ENCODE measurements around the gene MINK1. TPM values are rescaled to one million over a fixed set of nuclear protein-coding genes. Genes with fewer than 3 reads are reported as not detected.
A peak's percentile ranks its signal among the peaks of the same experiment; 100 is the strongest.

Gene MINK1
- total and polyA plus RNA-seq, 2 donors (not counting 1 experiment from before 2014, with no cell fraction given) = 109 to 160 TPM

- Histone ChIP-seq H3K9me3 (ENCODE audit: control extremely low read depth in 1 of 3, control insufficient read depth in 2 of 3, insufficient read depth in 1 of 3, low read length in 2 of 3) (no peaks in the 10 kb centered on the region), H3K4me2 (replicated peaks; ENCODE audit: low read depth, low read length, poor library complexity, severe bottlenecking) (peak overlapping the region; percentile 42), H3K79me2 (ENCODE audit: control insufficient read depth, insufficient read depth, low read length) (no peaks in the 10 kb centered on the region), H2AFZ (ENCODE audit: insufficient read depth, low read depth, low read length, poor library complexity, severe bottlenecking) (peak overlapping the region; percentile 78), H3K27ac (ENCODE audit: low read length in 2 of 2) (no peak overlapping the region), H3K36me3 (replicated peaks in 1 of 2; ENCODE audit: control extremely low read depth in 1 of 2, control insufficient read depth in 1 of 2, extremely low read depth in 1 of 2, insufficient read depth in 2 of 2, low read length in 1 of 2) (no peaks in the 10 kb centered on the region), H3K27me3 (replicated peaks in 1 of 4; ENCODE audit: control extremely low read depth in 1 of 4, control insufficient read depth in 3 of 4, insufficient read depth in 4 of 4, low read length in 3 of 4) (peaks cover 0 to 11% (median 1%) of the 10 kb centered on the region in 4 experiments), H3K4me3 (ENCODE audit: control extremely low read depth in 1 of 5, extremely low read depth in 1 of 5, insufficient read depth in 1 of 5, low read depth in 2 of 5, low read length in 4 of 5) (no peak overlapping the region), H3K4me1 (ENCODE audit: control insufficient read depth in 2 of 2, insufficient read depth in 2 of 2, low read length in 2 of 2) (peaks cover 3 to 9% of the 10 kb centered on the region in 2 donors), H4K20me1 (ENCODE audit: control insufficient read depth, insufficient read depth, low read length, poor library complexity, severe bottlenecking) (no peaks in the 10 kb centered on the region), H3K9ac (ENCODE audit: low read length) (no peak overlapping the region)
- Mint-ChIP-seq H3K27me3 (peaks cover 9% of the 10 kb centered on the region), H3K9me3 (ENCODE audit: insufficient read depth) (no peaks in the 10 kb centered on the region), H3K4me1 (no peaks in the 10 kb centered on the region), H3K27ac (no peak overlapping the region), H3K4me3 (no peak overlapping the region)
- no peak for TF ChIP-seq EZH2 (IDR thresholded peaks at IDR 0.05; ENCODE audit: borderline replicate concordance, insufficient read depth, low read depth, low read length, poor library complexity, severe bottlenecking)
- TF ChIP-seq CTCF (IDR thresholded peaks at IDR 0.05) = peak; percentile 74
- DNase-seq (peak; percentile 84), ATAC-seq (ENCODE audit: low read depth) (peak; percentile 99)
- CTCF ChIA-PET = interaction anchor here (0.8 to 2.9 kb wide), 30 partner anchors 10 to 344 kb away, joined by 3 to 39 read pairs (median 5); partner anchors contain the start of genes C17orf107, CAMTA2, ENO3 and RNF167
- intact Hi-C loops (cut with micrococcal nuclease) = loop anchor here (1.0 to 2.0 kb wide), 6 partner anchors 30 to 153 kb away; partner anchors contain the start of genes CAMTA2 and SPAG7
- POLR2A ChIA-PET = interaction anchor here (0.6 to 2.1 kb wide), 12 partner anchors 31 to 155 kb away, joined by 3 to 11 read pairs (median 3); partner anchors contain the start of genes CAMTA2, RNF167 and SLC25A11
- 22% methylated on average over 16 of the region's 20 CpGs for WGBS (ENCODE audit: insufficient coverage)
Measured at GRCh38 chr17:4908711-4909496, 75.8 kb downstream of the MINK1 start.

GRCh38 chr17:4913994-4914393 is 80.9 kb downstream of the MINK1 start:
- WGBS (ENCODE audit: insufficient coverage) = no CpG with 5 or more reads among the region's 1 CpG
- Histone ChIP-seq H3K36me3 (replicated peaks in 1 of 2; ENCODE audit: control extremely low read depth in 1 of 2, control insufficient read depth in 1 of 2, extremely low read depth in 1 of 2, insufficient read depth in 2 of 2, low read length in 1 of 2) (no peaks in the 10 kb centered on the region), H3K4me1 (ENCODE audit: control insufficient read depth in 2 of 2, insufficient read depth in 2 of 2, low read length in 2 of 2) (peaks cover under 1 to 5% of the 10 kb centered on the region in 2 donors), H2AFZ (ENCODE audit: insufficient read depth, low read depth, low read length, poor library complexity, severe bottlenecking) (no peak overlapping the region), H3K9me3 (ENCODE audit: control extremely low read depth in 1 of 3, control insufficient read depth in 2 of 3, insufficient read depth in 1 of 3, low read length in 2 of 3) (no peaks in the 10 kb centered on the region), H3K79me2 (ENCODE audit: control insufficient read depth, insufficient read depth, low read length) (no peaks in the 10 kb centered on the region), H3K4me2 (replicated peaks; ENCODE audit: low read depth, low read length, poor library complexity, severe bottlenecking) (no peak overlapping the region), H3K27me3 (replicated peaks in 1 of 4; ENCODE audit: control extremely low read depth in 1 of 4, control insufficient read depth in 3 of 4, insufficient read depth in 4 of 4, low read length in 3 of 4) (peaks cover 0 to 5% (median 0%) of the 10 kb centered on the region in 4 experiments), H3K27ac (ENCODE audit: low read length in 2 of 2) (no peak overlapping the region), H4K20me1 (ENCODE audit: control insufficient read depth, insufficient read depth, low read length, poor library complexity, severe bottlenecking) (no peaks in the 10 kb centered on the region), H3K4me3 (ENCODE audit: control extremely low read depth in 1 of 5, extremely low read depth in 1 of 5, insufficient read depth in 1 of 5, low read depth in 2 of 5, low read length in 4 of 5) (no peak overlapping the region), H3K9ac (ENCODE audit: low read length) (no peak overlapping the region)
- Mint-ChIP-seq H3K4me3 (no peak overlapping the region), H3K27me3 (peaks cover 5% of the 10 kb centered on the region), H3K27ac (no peak overlapping the region), H3K4me1 (no peaks in the 10 kb centered on the region), H3K9me3 (ENCODE audit: insufficient read depth) (no peaks in the 10 kb centered on the region)
- ChIA-PET CTCF (interaction anchor here (0.8 to 1.1 kb wide), 2 partner anchors 11 to 66 kb away, joined by 3 to 5 read pairs; partner anchors contain the start of gene CHRNE), POLR2A (interaction anchor here (0.6 kb wide), 1 partner anchor 112 kb away, joined by 3 read pairs; no protein-coding TSS in a partner anchor)
- DNase-seq = no peak
- no peak for TF ChIP-seq EZH2 (IDR thresholded peaks at IDR 0.05; ENCODE audit: borderline replicate concordance, insufficient read depth, low read depth, low read length, poor library complexity, severe bottlenecking)
- TF ChIP-seq CTCF (IDR thresholded peaks at IDR 0.05) = no peak
- intact Hi-C loops (cut with micrococcal nuclease) = no loop called here
- ATAC-seq (ENCODE audit: low read depth) = no peak
